GM12878 (cell line): Measurements from ENCODE around the gene THBS1. TPM values are rescaled to one million over a fixed set of nuclear protein-coding genes. Genes with fewer than 3 reads are reported as not detected.

ENCODE experiments used
- MYB ChIP-seq: fragments of 150-350 bp; IDR thresholded peaks from 2 replicates; pipeline ENCODE4 v1.6.1; 2014; ENCODE audit warnings: mild to moderate bottlenecking, low read depth, low read length, borderline replicate concordance
- SUZ12 ChIP-seq: fragments of 200-600 bp; sonication (generic); IDR thresholded peaks from one replicate; pipeline ENCODE4 v1.6.1; 2018; ENCODE audit warnings: antibody characterized with exemption, mild to moderate bottlenecking; ENCODE audit not compliant: unreplicated experiment
- TCF3 ChIP-seq: IDR thresholded peaks from 2 replicates; pipeline ENCODE4 v1.6.1; 2012; ENCODE audit warnings: low read depth, mild to moderate bottlenecking, low read length, borderline replicate concordance; ENCODE audit not compliant: insufficient read depth
- ZNF687 ChIP-seq: fragments of 450-650 bp; IDR thresholded peaks from 2 replicates; pipeline ENCODE4 v1.6.1; 2017; ENCODE audit warnings: mild to moderate bottlenecking, moderate library complexity
- polyA plus RNA-seq, 11 experiments: library from polyadenylated mRNA; depleted of rRNA in 4 of 11; unstranded in 6 of 11; stranded (reverse) in 5 of 11; fragments of >200 nt; fragmentation: Nextera tagmentation in 4 of 11; fragmentation: Illumina TruSeq in 1 of 11; extraction: Ambion mirVana in 4 of 11; extraction: Trizol in 1 of 11; gene quantifications; 1 replicate in 1 of 11; 2 replicates in 10 of 11; pipeline versions ENCODE4 v1.2.1 to v1.2.3, GENCODE V29; 2011 to 2016; ENCODE audit warnings: inconsistent platforms in 2 of 11, missing spikeins in 2 of 11, low read depth in 1 of 11
- total RNA-seq, 4 experiments: library from RNA; depleted of rRNA in 3 of 4; stranded (reverse); fragments of >200 nt in 3 of 4; fragmentation: Illumina TruSeq in 1 of 4; extraction: Trizol in 1 of 4; gene quantifications; 2 replicates each; pipeline versions ENCODE4 v1.2.1 to v1.2.3, GENCODE V29; 2013 to 2021
- TF ChIP-seq, protein P1 (sequence below): IDR thresholded peaks from 2 replicates; pipeline ENCODE4 v1.6.1; 2011; ENCODE audit warnings: low read depth, low read length, improper control_type of control experiment, borderline replicate concordance

The THBS1 gene
- total and polyA plus RNA-seq, 10 of the 15 experiments (the other 5 are each of a cell fraction or from before 2014, with no cell fraction given) = under 0.01 to 1.5 (median 0.23) TPM; not detected in 3

- TF ChIP-seq, protein P1, sequence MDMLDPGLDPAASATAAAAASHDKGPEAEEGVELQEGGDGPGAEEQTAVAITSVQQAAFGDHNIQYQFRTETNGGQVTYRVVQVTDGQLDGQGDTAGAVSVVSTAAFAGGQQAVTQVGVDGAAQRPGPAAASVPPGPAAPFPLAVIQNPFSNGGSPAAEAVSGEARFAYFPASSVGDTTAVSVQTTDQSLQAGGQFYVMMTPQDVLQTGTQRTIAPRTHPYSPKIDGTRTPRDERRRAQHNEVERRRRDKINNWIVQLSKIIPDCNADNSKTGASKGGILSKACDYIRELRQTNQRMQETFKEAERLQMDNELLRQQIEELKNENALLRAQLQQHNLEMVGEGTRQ = no peak
- TF ChIP-seq TCF3 = no peak
- no peak for TF ChIP-seq ZNF687
- no peak for TF ChIP-seq SUZ12
- TF ChIP-seq MYB = no peak
- TF ChIP-seq, all 136 proteins: peak for 0
These were observed 1.9 kb upstream of the THBS1 start (continued) for GRCh38 chr15:39578851-39579486.
